ENCODE measurements around the gene RASGRP2.
"Not testable (repeated sequence)": the region's sequence is repeated elsewhere in the genome, so short reads cannot be mapped to it uniquely, and the experiment has no call there.

Gene RASGRP2

DNA sequence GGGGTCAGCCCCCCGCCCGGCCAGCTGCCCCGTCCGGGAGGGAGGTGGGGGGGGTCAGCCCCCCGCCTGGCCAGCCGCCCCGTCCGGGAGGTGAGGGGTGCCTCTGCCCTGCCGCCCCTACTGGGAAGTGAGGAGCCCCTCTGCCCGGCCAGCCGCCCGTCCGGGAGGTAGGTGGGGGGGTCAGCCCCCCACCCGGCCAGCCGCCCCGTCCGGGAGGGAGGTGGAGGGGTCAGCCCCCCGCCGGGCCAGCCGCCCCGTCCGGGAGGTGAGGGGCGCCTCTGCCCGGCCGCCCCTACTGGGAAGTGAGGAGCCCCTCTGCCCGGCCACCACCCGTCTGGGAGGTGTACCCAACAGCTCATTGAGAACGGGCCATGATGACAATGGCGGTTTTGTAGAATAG is 42.0 kb downstream of the RASGRP2 start:
- H3K36me3 Mint-ChIP-seq (ENCODE audit: low read depth); H3K4me3 Mint-ChIP-seq; H3K27ac Mint-ChIP-seq; DNase-seq (ENCODE audit: low spot score); H3K4me1 Mint-ChIP-seq (ENCODE audit: low read depth); H3K9me3 Mint-ChIP-seq: not testable (repeated sequence)
- peaks cover 21% of the 10 kb centered on the region for H3K27me3 Mint-ChIP-seq (ENCODE audit: low read depth)

DNA sequence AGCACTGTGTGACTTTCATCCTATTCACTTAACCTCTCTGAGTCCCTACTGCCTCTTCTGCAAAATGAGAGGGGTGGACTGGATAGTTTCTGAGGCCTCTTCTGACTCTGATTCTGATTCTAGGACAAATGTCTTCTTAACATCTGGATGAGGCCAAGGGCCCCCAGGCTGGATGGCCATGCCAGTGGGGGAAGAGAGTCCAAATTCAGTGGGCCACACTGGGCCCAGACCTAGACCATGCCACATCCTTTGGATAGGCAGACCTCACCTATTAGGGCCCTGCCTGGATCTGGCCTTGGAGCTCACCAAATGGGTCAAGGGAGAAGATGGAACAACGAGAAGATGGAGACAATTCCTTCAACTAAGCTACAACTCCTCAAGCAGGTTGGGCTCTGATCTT is 45.5 kb downstream of the RASGRP2 start:
- Mint-ChIP-seq H3K36me3 (ENCODE audit: low read depth) (no peaks in the 10 kb centered on the region), H3K9me3 (no peaks in the 10 kb centered on the region), H3K27ac (no peak overlapping the region), H3K4me3 (no peak overlapping the region), H3K27me3 (ENCODE audit: low read depth) (peaks cover 18% of the 10 kb centered on the region), H3K4me1 (ENCODE audit: low read depth) (peaks cover 1% of the 10 kb centered on the region)
- DNase-seq (ENCODE audit: low spot score): no peak

DNA sequence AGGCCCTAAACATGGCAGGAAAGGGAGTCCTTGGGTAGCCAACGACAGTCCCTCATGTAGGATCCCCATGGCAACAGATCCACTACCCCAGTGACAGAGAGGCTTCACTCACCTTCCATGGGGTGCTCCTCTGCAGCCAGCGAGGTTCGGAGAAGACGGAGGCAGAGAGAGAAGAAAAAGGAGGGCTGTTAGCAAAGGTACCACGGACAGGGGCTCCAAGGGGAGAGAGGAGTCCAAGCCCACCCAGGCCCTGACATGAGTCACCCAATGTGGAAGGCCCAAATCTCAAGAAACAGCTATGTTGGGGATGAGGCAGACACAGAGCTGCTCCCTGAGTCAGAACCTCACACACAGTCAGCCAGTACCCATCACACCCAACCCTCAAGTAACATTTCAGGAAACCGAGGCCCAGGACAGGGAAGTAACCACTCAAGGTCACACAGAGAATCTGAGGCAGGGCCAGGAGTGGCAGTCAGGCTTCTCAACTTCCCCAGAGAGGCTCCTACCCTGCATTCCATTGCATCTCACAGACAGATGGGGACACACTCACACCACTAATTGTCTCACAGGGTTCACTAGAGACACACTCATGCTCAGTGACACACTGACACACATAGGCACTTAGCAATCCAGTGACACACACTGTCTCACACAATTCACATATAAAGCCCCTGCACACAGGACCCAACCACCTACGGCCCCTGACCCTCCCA is 46.1 kb downstream of the RASGRP2 start:
- Mint-ChIP-seq H3K27ac (no peak overlapping the region), H3K36me3 (ENCODE audit: low read depth) (no peaks in the 10 kb centered on the region), H3K4me3 (no peak overlapping the region), H3K9me3 (no peaks in the 10 kb centered on the region), H3K4me1 (ENCODE audit: low read depth) (peaks cover 1% of the 10 kb centered on the region), H3K27me3 (ENCODE audit: low read depth) (peaks cover 23% of the 10 kb centered on the region)
- DNase-seq (ENCODE audit: low spot score): no peak

DNA sequence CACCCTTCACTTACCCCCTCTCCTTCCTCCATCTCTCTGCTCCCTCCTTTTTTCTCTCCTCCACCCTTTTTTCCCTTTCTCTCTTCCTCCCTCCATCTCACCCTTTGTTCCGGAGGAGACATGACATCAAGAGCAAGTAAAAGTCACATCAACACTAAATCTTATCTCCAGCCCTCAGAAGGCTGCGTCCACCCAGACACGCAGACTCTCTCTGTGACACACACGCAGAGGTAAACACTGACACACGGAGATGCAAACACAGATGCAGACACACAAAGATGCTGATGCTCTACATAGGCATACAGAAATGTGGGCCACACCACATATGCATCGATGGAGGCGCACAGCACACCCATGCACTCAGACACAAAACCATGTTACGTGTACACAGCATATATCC is 47.9 kb downstream of the RASGRP2 start:
- Mint-ChIP-seq H3K4me1 (ENCODE audit: low read depth) (peaks cover 6% of the 10 kb centered on the region), H3K27me3 (ENCODE audit: low read depth) (peaks cover 41% of the 10 kb centered on the region), H3K36me3 (ENCODE audit: low read depth) (no peaks in the 10 kb centered on the region), H3K4me3 (no peak overlapping the region), H3K9me3 (no peaks in the 10 kb centered on the region), H3K27ac (no peak overlapping the region)
- DNase-seq (ENCODE audit: low spot score): no peak

DNA sequence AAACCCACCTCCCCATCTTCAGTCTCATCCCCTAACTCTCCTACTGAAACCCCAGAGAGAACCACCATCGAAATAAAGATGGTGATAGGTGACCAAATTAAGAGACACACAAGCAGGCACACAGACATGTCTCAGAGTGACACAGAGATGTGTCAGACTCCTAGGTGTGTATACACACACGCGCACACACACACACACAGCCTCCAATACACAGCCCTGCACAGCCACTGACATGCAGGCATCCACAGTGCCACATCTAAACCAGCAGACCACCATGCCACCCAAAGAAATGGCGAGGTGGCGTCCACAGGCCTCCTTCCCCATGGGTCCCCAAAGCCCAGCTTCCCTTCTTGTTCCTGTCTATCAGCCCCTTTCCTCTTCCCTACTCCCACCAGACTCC is 48.4 kb downstream of the RASGRP2 start:
- Mint-ChIP-seq H3K4me3 (no peak overlapping the region), H3K27ac (no peak overlapping the region), H3K27me3 (ENCODE audit: low read depth) (peaks cover 45% of the 10 kb centered on the region), H3K4me1 (ENCODE audit: low read depth) (peaks cover 6% of the 10 kb centered on the region), H3K36me3 (ENCODE audit: low read depth) (no peaks in the 10 kb centered on the region), H3K9me3 (no peaks in the 10 kb centered on the region)
- no peak for DNase-seq (ENCODE audit: low spot score)

DNA sequence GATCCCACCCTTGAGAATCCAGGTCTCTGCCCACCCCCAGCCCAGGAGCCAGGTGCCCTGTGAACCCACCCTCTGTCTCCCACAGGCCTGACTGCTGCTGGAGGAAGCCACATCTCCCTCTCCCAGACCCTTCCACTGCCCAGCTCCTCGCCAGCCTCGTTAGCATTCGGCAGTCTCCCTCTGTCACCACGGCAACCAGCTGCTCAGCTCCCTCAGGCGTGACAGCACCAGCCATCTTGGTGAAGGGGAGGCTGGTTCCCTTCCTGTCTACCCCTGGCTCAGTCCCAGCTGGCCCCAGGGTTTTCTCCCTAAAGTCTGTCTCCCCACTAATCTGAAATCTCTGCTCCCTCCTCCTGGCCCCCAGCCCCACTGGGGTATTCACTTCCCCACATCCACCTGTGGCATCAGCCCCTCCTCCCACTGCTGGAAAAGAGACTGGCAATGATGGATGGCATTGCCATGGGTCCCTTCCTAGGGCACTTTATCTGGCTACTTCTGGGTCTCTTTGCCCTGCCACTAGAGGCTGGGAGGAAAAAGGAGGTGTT is 49.0 kb downstream of the RASGRP2 start:
- no peaks in the 10 kb centered on the region for H3K36me3 Mint-ChIP-seq (ENCODE audit: low read depth)
- no peak overlapping the region for H3K4me3 Mint-ChIP-seq
- no peaks in the 10 kb centered on the region for H3K9me3 Mint-ChIP-seq
- no peak overlapping the region for H3K27ac Mint-ChIP-seq
- H3K27me3 Mint-ChIP-seq (ENCODE audit: low read depth): peaks cover 45% of the 10 kb centered on the region
- peaks cover 6% of the 10 kb centered on the region for H3K4me1 Mint-ChIP-seq (ENCODE audit: low read depth)
- no peak for DNase-seq (ENCODE audit: low spot score)

DNA sequence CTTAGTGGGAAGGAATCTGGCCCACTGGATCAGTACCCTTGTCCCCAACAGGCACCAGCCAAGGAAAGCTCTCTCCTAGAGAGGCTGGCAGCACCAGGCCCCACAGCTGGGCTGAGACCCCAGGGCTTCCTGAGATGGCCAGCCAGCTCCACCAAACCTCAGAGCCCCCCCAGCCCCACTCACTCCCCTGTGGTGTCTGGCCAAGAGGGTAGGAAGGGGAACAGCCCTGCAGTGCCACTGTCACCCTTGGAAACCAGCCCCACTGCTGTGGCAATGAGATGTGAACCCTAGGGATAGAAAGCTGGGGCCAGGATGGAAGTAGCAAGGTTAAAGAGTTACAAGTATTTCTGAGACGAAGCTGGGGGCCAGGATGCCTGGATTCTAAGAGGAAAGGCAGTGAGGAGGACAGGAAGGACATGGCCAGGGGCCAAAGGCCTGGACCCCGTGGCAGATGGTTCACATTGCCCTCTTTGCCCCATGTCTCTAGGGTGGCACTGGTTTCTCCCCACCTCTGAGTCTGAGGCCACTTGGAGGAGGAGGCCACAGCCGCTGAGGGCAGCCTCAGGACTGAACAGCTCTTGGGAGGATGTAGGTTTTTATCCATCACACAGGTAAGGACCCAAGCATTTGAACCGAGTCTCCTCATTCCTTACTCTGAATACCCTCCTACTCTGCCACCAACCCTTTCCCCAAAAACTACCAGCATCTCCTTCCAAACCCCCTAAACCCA is 49.8 kb downstream of the RASGRP2 start:
- H3K9me3 Mint-ChIP-seq: no peaks in the 10 kb centered on the region
- H3K36me3 Mint-ChIP-seq (ENCODE audit: low read depth): no peaks in the 10 kb centered on the region
- H3K27ac Mint-ChIP-seq: no peak overlapping the region
- DNase-seq (ENCODE audit: low spot score): no peak
- peaks cover 45% of the 10 kb centered on the region for H3K27me3 Mint-ChIP-seq (ENCODE audit: low read depth)
- no peak overlapping the region for H3K4me3 Mint-ChIP-seq
- peaks cover 7% of the 10 kb centered on the region for H3K4me1 Mint-ChIP-seq (ENCODE audit: low read depth)

DNA sequence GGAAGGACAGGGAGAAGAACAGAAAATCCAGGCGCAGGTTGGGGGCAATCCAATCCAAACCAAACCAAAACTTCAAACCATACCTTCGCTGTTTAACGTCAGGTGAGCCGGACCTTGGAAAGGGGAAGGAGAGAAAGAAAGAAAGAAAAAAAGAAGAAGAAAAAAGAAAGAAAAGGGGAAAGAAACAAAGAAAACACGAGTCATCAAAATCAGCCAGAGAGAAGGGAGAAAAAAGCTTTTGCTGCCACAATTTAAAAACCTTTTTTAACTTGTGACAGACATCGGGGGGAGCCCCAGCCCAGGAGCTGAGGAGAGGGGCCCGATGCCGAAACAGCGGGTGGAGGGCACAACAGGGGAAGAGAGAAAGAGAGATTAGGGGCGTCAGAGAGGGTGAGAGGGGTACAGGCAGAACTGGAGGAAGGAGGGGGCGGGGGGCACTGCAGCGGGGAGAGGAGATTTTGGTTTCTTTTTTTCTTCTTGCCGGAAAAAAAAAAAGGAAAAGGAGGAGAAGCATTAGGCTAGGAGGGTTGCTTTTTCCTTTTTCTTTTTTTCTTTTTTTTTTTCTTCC is 51.1 kb downstream of the RASGRP2 start:
- no peak overlapping the region for H3K27ac Mint-ChIP-seq

DNA sequence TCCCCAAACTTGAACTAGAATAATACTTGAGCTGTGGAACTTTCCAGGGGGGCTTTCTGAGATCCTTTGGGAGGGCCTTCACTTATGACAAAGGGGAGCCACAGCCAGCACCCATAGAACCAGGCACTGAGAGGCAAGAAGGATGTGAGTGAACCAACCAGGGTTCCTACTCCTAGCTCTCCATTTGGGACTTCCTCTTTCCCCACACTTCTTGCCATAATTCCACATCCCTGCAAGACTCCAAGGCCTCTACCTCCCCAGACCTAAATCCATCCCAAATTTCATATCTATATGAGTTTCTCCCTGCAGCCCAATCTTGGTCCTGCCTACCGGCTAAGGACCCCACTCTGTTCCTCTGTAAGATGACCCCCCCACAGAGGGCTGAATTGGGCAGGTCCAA is 52.4 kb downstream of the RASGRP2 start:
- Mint-ChIP-seq H3K4me3 (no peak overlapping the region), H3K9me3 (no peaks in the 10 kb centered on the region), H3K27ac (no peak overlapping the region), H3K36me3 (ENCODE audit: low read depth) (no peaks in the 10 kb centered on the region), H3K27me3 (ENCODE audit: low read depth) (peaks cover 45% of the 10 kb centered on the region), H3K4me1 (ENCODE audit: low read depth) (peaks cover 17% of the 10 kb centered on the region)
- no peak for DNase-seq (ENCODE audit: low spot score)

More for the DNA sequence above, 51.1 kb downstream of the RASGRP2 start:
- peaks cover 45% of the 10 kb centered on the region for H3K27me3 Mint-ChIP-seq (ENCODE audit: low read depth)
- no peak for DNase-seq (ENCODE audit: low spot score)
- peaks cover 16% of the 10 kb centered on the region for H3K4me1 Mint-ChIP-seq (ENCODE audit: low read depth)
- no peaks in the 10 kb centered on the region for H3K36me3 Mint-ChIP-seq (ENCODE audit: low read depth)
- no peaks in the 10 kb centered on the region for H3K9me3 Mint-ChIP-seq
- no peak overlapping the region for H3K4me3 Mint-ChIP-seq

DNA sequence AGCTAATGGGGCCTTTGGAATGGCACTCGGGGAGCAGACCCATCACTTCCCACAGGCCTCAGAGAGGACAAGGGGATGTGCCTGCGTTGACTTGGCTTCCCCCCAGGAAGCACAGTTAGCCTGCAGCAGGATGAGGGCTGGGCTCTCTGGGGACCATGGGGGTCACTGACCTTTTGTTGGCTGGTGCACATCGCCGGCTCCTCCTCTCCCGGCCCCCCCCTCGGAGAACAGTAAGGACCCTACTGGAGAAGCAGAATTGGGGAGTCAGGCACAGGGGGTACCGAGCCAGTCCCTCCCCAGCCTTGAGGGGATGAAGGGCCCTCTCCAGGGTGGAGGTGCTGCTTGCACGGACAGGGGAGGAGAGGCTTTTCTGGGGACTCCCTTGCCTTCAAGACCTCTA is 53.7 kb downstream of the RASGRP2 start:
- no peak overlapping the region for H3K4me3 Mint-ChIP-seq
- peaks cover 45% of the 10 kb centered on the region for H3K27me3 Mint-ChIP-seq (ENCODE audit: low read depth)
- peaks cover 17% of the 10 kb centered on the region for H3K4me1 Mint-ChIP-seq (ENCODE audit: low read depth)
- DNase-seq (ENCODE audit: low spot score): no peak
- H3K36me3 Mint-ChIP-seq (ENCODE audit: low read depth): no peaks in the 10 kb centered on the region
- H3K27ac Mint-ChIP-seq: no peak overlapping the region
- no peaks in the 10 kb centered on the region for H3K9me3 Mint-ChIP-seq

DNA sequence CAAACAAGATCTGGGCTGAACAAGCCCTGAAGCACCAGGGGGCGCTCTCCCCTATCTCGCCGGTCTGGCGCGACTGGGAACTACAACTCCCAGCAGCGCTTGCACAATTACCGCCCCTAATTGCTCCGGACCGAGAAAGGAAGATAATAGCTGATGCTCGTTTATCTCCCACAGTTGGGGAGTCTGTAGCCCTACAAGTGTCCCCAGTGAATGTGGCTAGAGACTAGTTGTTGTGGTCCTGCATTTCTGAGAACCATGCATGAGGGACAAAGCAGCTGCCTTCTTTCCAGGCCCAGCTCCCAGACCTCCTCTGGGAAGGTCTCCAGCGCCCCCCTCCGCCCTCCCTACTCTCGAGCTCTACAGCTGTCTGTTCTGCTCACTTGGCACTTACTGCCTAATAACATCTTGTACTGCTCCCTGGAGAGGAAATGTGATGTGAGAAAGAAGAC is 55.4 kb downstream of the RASGRP2 start:
- H3K4me1 Mint-ChIP-seq (ENCODE audit: low read depth): peaks cover 17% of the 10 kb centered on the region
- H3K36me3 Mint-ChIP-seq (ENCODE audit: low read depth): no peaks in the 10 kb centered on the region
- H3K27ac Mint-ChIP-seq: peak overlapping the region; percentile 28
- H3K4me3 Mint-ChIP-seq: peak overlapping the region; percentile 50
- H3K9me3 Mint-ChIP-seq: no peaks in the 10 kb centered on the region
- H3K27me3 Mint-ChIP-seq (ENCODE audit: low read depth): peaks cover 31% of the 10 kb centered on the region
- DNase-seq (ENCODE audit: low spot score): peak; percentile 80

DNA sequence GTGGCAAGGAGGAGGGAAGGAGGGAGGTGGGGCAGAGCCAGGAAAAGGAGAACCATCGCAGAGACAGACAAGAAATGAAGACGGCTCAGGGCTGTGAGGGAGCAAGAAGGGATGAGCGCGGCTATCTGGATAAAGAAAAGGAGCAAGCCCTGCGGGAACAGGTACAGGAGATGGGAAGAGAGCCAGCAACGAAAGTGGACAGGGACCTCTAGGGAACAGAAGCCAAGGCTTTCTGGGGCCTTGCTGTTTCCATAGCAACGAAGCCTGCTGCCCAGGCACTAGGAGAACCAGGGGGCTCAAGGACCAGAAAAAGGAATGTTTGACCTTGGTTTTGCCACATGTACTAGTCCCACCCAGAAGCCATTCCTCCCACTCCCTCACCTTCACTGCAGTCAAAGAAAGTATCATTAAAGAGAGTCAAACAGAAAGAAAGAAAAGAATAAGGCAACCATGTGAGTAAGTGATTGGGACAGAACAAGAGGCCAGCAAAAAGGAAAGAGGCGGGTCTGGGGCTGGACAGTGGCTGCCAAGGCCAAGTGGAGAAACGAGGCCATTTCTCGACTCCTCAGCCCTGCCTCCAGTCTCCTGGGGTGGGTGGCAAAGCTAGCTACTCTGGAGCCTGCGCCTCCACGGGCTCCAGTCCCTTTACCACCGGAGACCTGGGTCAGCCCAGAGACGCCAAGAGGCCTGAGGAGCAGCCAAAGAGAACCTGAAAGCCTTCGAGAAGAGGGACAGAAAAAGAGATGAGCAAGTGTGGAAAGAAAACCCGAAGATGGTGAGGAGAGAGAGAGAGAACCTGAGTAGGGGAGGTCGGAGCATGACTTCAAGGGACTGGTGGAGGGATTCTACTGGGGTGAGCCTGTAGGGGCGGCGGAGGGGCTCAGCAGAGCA is 56.1 kb downstream of the RASGRP2 start:
- Mint-ChIP-seq H3K4me3 (peak overlapping the region; percentile 50), H3K27ac (peak overlapping the region; percentile 4), H3K4me1 (ENCODE audit: low read depth) (peaks cover 16% of the 10 kb centered on the region), H3K9me3 (no peaks in the 10 kb centered on the region), H3K36me3 (ENCODE audit: low read depth) (no peaks in the 10 kb centered on the region), H3K27me3 (ENCODE audit: low read depth) (peaks cover 25% of the 10 kb centered on the region)
- no peak for DNase-seq (ENCODE audit: low spot score)

DNA sequence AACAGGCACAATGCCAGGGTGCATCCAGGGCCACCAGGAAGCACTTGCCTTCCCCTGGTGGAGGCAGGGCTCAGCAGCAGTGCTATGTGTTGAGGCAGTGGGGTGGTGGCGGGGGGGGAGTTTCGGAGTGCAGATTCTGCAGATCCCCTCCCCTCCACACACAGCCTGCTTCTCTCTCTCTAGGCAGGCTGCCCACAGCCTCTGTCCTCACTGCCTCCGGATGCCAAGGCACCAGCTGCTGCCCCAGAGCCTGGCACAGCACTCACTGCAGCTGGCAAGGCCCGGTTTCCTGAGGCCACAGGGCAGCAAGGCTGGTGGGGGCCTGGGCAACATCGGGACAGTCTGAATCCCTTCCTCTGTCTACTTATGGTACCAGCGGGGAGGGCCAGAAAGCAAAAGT is 56.7 kb downstream of the RASGRP2 start:
- no peak overlapping the region for H3K27ac Mint-ChIP-seq
- no peak overlapping the region for H3K4me3 Mint-ChIP-seq

More for the DNA sequence above, 56.7 kb downstream of the RASGRP2 start:
- DNase-seq (ENCODE audit: low spot score): no peak
- no peaks in the 10 kb centered on the region for H3K9me3 Mint-ChIP-seq
- no peaks in the 10 kb centered on the region for H3K36me3 Mint-ChIP-seq (ENCODE audit: low read depth)
- peaks cover 18% of the 10 kb centered on the region for H3K27me3 Mint-ChIP-seq (ENCODE audit: low read depth)
- peaks cover 10% of the 10 kb centered on the region for H3K4me1 Mint-ChIP-seq (ENCODE audit: low read depth)

All from T-helper 2 cell treated with Interferon-gamma antibody and Interleukin-4, amounts not matched to agents 5 μg/mL and 100 μg/mL, for 36 hours (primary cell).